MM.1S (cell line): Measurements from ENCODE around the gene ELMO3.

Experiments used
- DNase-seq: peaks from one replicate; pipeline ENCODE4 v3.0.0-alpha.2; 2015
- H2AFZ ChIP-seq: fragments of 300-600 bp; sonication (generic); 2 replicates; pipeline ENCODE4 v1.6.0; 2016; ENCODE audit warnings: antibody characterized with exemption, low read length
- H3F3A ChIP-seq: fragments of 300-600 bp; sonication (generic); 2 replicates; pipeline ENCODE4 v1.6.1; 2016; ENCODE audit warnings: mild to moderate bottlenecking, antibody characterized with exemption, low read length, moderate library complexity, mixed read lengths; ENCODE audit not compliant: insufficient read depth
- H3K27ac ChIP-seq: fragments of 300-600 bp; sonication (generic); 2 replicates; pipeline ENCODE4 v1.5.1; 2016; ENCODE audit warnings: mild to moderate bottlenecking, low read length
- H3K27me3 ChIP-seq: fragments of 300-600 bp; sonication (generic); replicated peaks from 2 replicates; pipeline ENCODE4 v1.6.0; 2016; ENCODE audit warnings: low read length; ENCODE audit not compliant: insufficient read depth
- H3K36me3 ChIP-seq: fragments of 300-600 bp; sonication (generic); replicated peaks from 2 replicates; pipeline ENCODE4 v1.6.1; 2016; ENCODE audit warnings: mild to moderate bottlenecking, low read length, mixed read lengths; ENCODE audit not compliant: insufficient read depth
- H3K4me1 ChIP-seq: fragments of 300-600 bp; sonication (generic); 2 replicates; pipeline ENCODE4 v1.6.1; 2016; ENCODE audit warnings: low read length, mixed read lengths
- H3K4me2 ChIP-seq: fragments of 300-600 bp; sonication (generic); 2 replicates; pipeline ENCODE4 v1.6.0; 2016; ENCODE audit warnings: low read depth, low read length
- H3K4me3 ChIP-seq: fragments of 300-600 bp; sonication (generic); 2 replicates; pipeline ENCODE4 v1.5.1; 2016; ENCODE audit warnings: low read length, mixed read lengths
- H3K79me2 ChIP-seq: fragments of 300-600 bp; sonication (generic); 2 replicates; pipeline ENCODE4 v1.6.1; 2016; ENCODE audit warnings: mixed run types, low read length, mixed read lengths
- H3K9ac ChIP-seq: fragments of 300-600 bp; sonication (generic); 2 replicates; pipeline ENCODE4 v1.6.1; 2016; ENCODE audit warnings: low read length, mixed read lengths
- H3K9me2 ChIP-seq: fragments of 300-600 bp; sonication (generic); replicated peaks from 2 replicates; pipeline ENCODE4 v1.6.1; 2016; ENCODE audit warnings: mild to moderate bottlenecking, low read length, mixed read lengths; ENCODE audit not compliant: insufficient read depth
- H3K9me3 ChIP-seq: fragments of 300-600 bp; sonication (generic); replicated peaks from 2 replicates; pipeline ENCODE4 v1.6.1; 2016; ENCODE audit warnings: mild to moderate bottlenecking, low read length, mixed read lengths; ENCODE audit not compliant: insufficient read depth
- H4K20me1 ChIP-seq: fragments of 300-600 bp; sonication (generic); 2 replicates; pipeline ENCODE4 v1.6.1; 2016; ENCODE audit warnings: mild to moderate bottlenecking, low read length, moderate library complexity, mixed read lengths; ENCODE audit not compliant: insufficient read depth
- EZH2 ChIP-seq: fragments of 300-600 bp; sonication (generic); optimal IDR thresholded peaks from 2 replicates; pipeline ENCODE3; 2017; ENCODE audit warnings: low read depth, mild to moderate bottlenecking, antibody characterized with exemption, low read length, mixed read lengths
- EZH2phosphoT487 ChIP-seq: fragments of 300-600 bp; sonication (generic); IDR thresholded peaks from 2 replicates; pipeline ENCODE4 v1.6.1; 2018; ENCODE audit warnings: antibody characterized with exemption, low read length
- TF ChIP-seq, protein P1 (sequence below): fragments of 300-600 bp; sonication (generic); IDR thresholded peaks from 2 replicates; pipeline ENCODE4 v1.5.1; 2016; ENCODE audit warnings: antibody characterized with exemption, low read length, mixed read lengths

ELMO3 gene

DNA sequence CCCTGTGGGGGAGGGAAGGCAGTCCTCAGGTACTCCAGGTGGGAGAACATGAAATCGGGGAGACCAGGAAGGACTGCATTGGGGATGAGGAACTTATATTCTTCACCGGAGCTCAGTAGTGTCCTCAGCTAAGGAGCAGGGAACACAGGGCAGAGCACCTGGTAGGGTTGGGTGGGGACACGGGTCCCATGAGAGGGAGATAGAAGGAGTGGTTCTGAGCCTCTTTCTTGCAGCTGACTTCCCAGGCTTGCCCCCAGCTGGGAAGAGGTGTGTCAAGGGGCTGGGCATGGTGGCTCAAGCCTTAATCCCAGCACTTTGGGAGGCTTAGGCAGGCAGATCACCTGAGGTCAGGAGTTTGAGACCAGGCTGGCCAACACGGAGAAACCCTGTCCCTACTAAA, 46.3 kb downstream of the ELMO3 start:
- H3K4me2 ChIP-seq = peak overlapping the region; percentile 79
- DNase-seq = no peak
- TF ChIP-seq EZH2phosphoT487 (no peak), EZH2 (no peak)
- TF ChIP-seq, protein P1, sequence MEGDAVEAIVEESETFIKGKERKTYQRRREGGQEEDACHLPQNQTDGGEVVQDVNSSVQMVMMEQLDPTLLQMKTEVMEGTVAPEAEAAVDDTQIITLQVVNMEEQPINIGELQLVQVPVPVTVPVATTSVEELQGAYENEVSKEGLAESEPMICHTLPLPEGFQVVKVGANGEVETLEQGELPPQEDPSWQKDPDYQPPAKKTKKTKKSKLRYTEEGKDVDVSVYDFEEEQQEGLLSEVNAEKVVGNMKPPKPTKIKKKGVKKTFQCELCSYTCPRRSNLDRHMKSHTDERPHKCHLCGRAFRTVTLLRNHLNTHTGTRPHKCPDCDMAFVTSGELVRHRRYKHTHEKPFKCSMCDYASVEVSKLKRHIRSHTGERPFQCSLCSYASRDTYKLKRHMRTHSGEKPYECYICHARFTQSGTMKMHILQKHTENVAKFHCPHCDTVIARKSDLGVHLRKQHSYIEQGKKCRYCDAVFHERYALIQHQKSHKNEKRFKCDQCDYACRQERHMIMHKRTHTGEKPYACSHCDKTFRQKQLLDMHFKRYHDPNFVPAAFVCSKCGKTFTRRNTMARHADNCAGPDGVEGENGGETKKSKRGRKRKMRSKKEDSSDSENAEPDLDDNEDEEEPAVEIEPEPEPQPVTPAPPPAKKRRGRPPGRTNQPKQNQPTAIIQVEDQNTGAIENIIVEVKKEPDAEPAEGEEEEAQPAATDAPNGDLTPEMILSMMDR = no peak
- H4K20me1 ChIP-seq = no peaks in the 10 kb centered on the region
- H3K27me3 ChIP-seq = peaks cover 13% of the 10 kb centered on the region
- H3K36me3 ChIP-seq = no peaks in the 10 kb centered on the region
- H3F3A ChIP-seq = peaks cover 44% of the 10 kb centered on the region
- H3K9me2 ChIP-seq = no peaks in the 10 kb centered on the region
- no peaks in the 10 kb centered on the region for H3K9me3 ChIP-seq
- H3K4me3 ChIP-seq = peak overlapping the region; percentile 93
- H2AFZ ChIP-seq = no peak overlapping the region
- H3K4me1 ChIP-seq = peaks cover 36% of the 10 kb centered on the region
- peak overlapping the region; percentile 85 for H3K27ac ChIP-seq
- H3K9ac ChIP-seq = peak overlapping the region; percentile 80; the same call in 1 of the 2 replicates
- peaks cover 51% of the 10 kb centered on the region for H3K79me2 ChIP-seq

DNA sequence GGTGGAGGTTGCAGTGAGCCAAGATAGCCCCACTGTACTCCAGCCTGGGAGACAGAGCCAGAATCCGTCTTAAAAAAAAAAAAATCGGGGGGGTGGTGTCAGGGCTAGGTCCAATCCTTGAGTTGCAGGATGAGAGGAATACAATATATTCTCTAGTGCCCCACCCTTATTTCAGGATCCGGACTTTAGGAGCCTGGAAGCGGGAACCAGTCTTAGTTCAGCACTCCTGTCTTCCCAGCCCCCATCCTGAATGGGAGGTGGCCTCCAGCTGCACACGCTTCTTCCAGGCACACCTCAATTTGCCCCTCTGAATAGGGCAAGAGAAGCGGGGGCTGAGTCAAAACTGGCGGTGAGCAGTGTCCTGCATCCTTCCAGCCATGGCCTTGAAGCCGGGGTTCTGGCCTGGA, 46.7 kb downstream of the ELMO3 start:
- Histone ChIP-seq H3K79me2 (peaks cover 48% of the 10 kb centered on the region), H3K27ac (peak overlapping the region; percentile 85), H3K9me2 (no peaks in the 10 kb centered on the region), H2AFZ (peak overlapping the region; percentile 71; the same call in 1 of the 2 replicates), H4K20me1 (no peaks in the 10 kb centered on the region), H3K9me3 (no peaks in the 10 kb centered on the region), H3K4me1 (peaks cover 36% of the 10 kb centered on the region), H3K27me3 (peaks cover 17% of the 10 kb centered on the region), H3F3A (peaks cover 44% of the 10 kb centered on the region), H3K36me3 (no peaks in the 10 kb centered on the region), H3K4me3 (peak overlapping the region; percentile 93), H3K9ac (peak overlapping the region; percentile 80), H3K4me2 (peak overlapping the region; percentile 79)
- TF ChIP-seq, protein P1 = no peak
- TF ChIP-seq EZH2phosphoT487 (no peak), EZH2 (no peak)
- no peak for DNase-seq

DNA sequence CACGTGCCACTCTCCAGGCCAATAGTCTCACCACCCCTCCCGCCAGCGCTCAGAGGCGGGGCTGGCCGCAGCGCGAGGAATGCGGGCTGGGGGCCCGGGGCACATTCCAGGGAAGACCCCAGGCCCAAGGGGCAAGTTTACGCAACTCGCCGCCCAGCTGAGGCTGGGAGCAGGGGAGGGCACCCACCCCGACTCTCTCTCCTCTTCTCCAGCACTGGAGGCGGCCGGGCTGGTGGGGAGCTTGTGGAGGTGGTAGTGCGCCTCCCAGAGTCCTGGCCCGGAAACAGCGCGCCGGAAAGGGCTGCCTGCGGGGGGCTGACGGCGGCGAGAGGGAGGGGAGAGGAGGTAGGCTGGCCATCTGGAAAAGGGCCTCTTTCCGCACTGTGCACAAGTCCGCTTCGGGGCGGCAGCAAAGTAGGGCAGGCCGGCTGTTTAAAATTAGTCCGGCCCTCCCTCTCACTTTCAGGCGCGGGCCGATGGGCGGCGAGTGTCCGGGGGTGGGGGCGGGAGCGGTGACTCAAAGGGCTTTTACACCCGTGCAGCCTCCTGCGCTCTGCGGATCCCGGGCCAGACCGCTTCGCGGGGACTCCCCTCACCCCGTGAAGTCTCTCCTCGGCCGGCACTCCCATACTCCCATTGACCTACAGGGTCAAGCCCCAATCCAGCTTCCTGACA, 47.3 kb downstream of the ELMO3 start:
- Histone ChIP-seq H3K36me3 (no peaks in the 10 kb centered on the region), H3K9me2 (no peaks in the 10 kb centered on the region), H3K4me3 (peak overlapping the region; percentile 93), H4K20me1 (no peaks in the 10 kb centered on the region), H3K4me2 (peak overlapping the region; percentile 79), H2AFZ (peak overlapping the region; percentile 71; the same call in 1 of the 2 replicates), H3K9me3 (no peaks in the 10 kb centered on the region), H3K79me2 (peaks cover 44% of the 10 kb centered on the region), H3K9ac (peak overlapping the region; percentile 80), H3K27me3 (peaks cover 18% of the 10 kb centered on the region), H3K4me1 (peaks cover 36% of the 10 kb centered on the region), H3F3A (peaks cover 44% of the 10 kb centered on the region), H3K27ac (peak overlapping the region; percentile 85)
- TF ChIP-seq EZH2phosphoT487 (no peak), EZH2 (no peak)
- TF ChIP-seq, protein P1 = peak; percentile 33
- peak; percentile 83 for DNase-seq
